ENCODE results near the gene CLEC18A. TPM values are rescaled to one million over a fixed set of nuclear protein-coding genes. Genes with fewer than 3 reads are reported as not detected.
"Not testable (repeated sequence)": the region's sequence is repeated elsewhere in the genome, so short reads cannot be mapped to it uniquely, and the experiment has no call there.

The CLEC18A gene
- total and polyA plus RNA-seq, 5 donors from 2014 or later: 0.14 to 2.9 TPM; not detected in 3

- not testable (repeated sequence) for H3K4me3 ChIP-seq (ENCODE audit: low read depth, low read length); H3K9me3 Mint-ChIP-seq; H3K27me3 Mint-ChIP-seq; H3K4me1 ChIP-seq (ENCODE audit: control insufficient read depth, insufficient read depth, low read length, poor library complexity, severe bottlenecking); DNase-seq; H3K27ac ChIP-seq (ENCODE audit: insufficient read depth, low read length, poor library complexity, severe bottlenecking); H3K27me3 ChIP-seq (ENCODE audit: control insufficient read depth, insufficient read depth, low read length); H3K9me3 ChIP-seq (ENCODE audit: control insufficient read depth in 2 of 2, low read length in 2 of 2); H3K4me3 Mint-ChIP-seq; H3K4me1 Mint-ChIP-seq; H3K36me3 Mint-ChIP-seq; H3K27ac Mint-ChIP-seq; H3K36me3 ChIP-seq (ENCODE audit: control insufficient read depth, insufficient read depth, low read length)
- peak in 1 of 2 donors; percentile 16 for ATAC-seq (ENCODE audit: low read depth in 2 of 2)
These were observed 14.0 kb downstream of the CLEC18A start for GRCh38 chr16:69964960-69965660.

GRCh38 chr16:69965661-69966054 lies 14.5 kb downstream of the CLEC18A start:
- H3K36me3 ChIP-seq (ENCODE audit: control insufficient read depth, insufficient read depth, low read length); ATAC-seq (ENCODE audit: low read depth in 2 of 2); H3K36me3 Mint-ChIP-seq; H3K27me3 ChIP-seq (ENCODE audit: control insufficient read depth, insufficient read depth, low read length); H3K4me3 ChIP-seq (ENCODE audit: low read depth, low read length); H3K4me1 Mint-ChIP-seq; H3K4me3 Mint-ChIP-seq; DNase-seq; H3K27ac Mint-ChIP-seq; H3K4me1 ChIP-seq (ENCODE audit: control insufficient read depth, insufficient read depth, low read length, poor library complexity, severe bottlenecking); H3K27ac ChIP-seq (ENCODE audit: insufficient read depth, low read length, poor library complexity, severe bottlenecking); H3K9me3 Mint-ChIP-seq; H3K9me3 ChIP-seq (ENCODE audit: control insufficient read depth in 2 of 2, low read length in 2 of 2); H3K27me3 Mint-ChIP-seq: not testable (repeated sequence)

- not testable (repeated sequence) for H3K36me3 Mint-ChIP-seq; H3K4me3 Mint-ChIP-seq; H3K9me3 ChIP-seq (ENCODE audit: control insufficient read depth in 2 of 2, low read length in 2 of 2); ATAC-seq (ENCODE audit: low read depth in 2 of 2); H3K27ac Mint-ChIP-seq; H3K27me3 Mint-ChIP-seq; H3K27me3 ChIP-seq (ENCODE audit: control insufficient read depth, insufficient read depth, low read length); H3K36me3 ChIP-seq (ENCODE audit: control insufficient read depth, insufficient read depth, low read length); DNase-seq; H3K27ac ChIP-seq (ENCODE audit: insufficient read depth, low read length, poor library complexity, severe bottlenecking); H3K4me1 Mint-ChIP-seq; H3K4me3 ChIP-seq (ENCODE audit: low read depth, low read length); H3K4me1 ChIP-seq (ENCODE audit: control insufficient read depth, insufficient read depth, low read length, poor library complexity, severe bottlenecking); H3K9me3 Mint-ChIP-seq
These were observed 16.6 kb downstream of the CLEC18A start for GRCh38 chr16:69967688-69968087.

- DNase-seq; H3K36me3 Mint-ChIP-seq; ATAC-seq (ENCODE audit: low read depth in 2 of 2): not testable (repeated sequence)
These were observed 17.0 kb downstream of the CLEC18A start for GRCh38 chr16:69968125-69968524.

GRCh38 chr16:69969657-69970056 lies 18.5 kb downstream of the CLEC18A start:
- not testable (repeated sequence) for H3K27me3 ChIP-seq (ENCODE audit: control insufficient read depth, insufficient read depth, low read length); H3K4me1 ChIP-seq (ENCODE audit: control insufficient read depth, insufficient read depth, low read length, poor library complexity, severe bottlenecking); H3K9me3 ChIP-seq (ENCODE audit: control insufficient read depth in 2 of 2, low read length in 2 of 2); ATAC-seq (ENCODE audit: low read depth in 2 of 2); H3K27me3 Mint-ChIP-seq; H3K4me3 Mint-ChIP-seq; H3K4me1 Mint-ChIP-seq; H3K27ac Mint-ChIP-seq; H3K4me3 ChIP-seq (ENCODE audit: low read depth, low read length); H3K36me3 ChIP-seq (ENCODE audit: control insufficient read depth, insufficient read depth, low read length); H3K9me3 Mint-ChIP-seq; H3K27ac ChIP-seq (ENCODE audit: insufficient read depth, low read length, poor library complexity, severe bottlenecking); DNase-seq; H3K36me3 Mint-ChIP-seq

More at GRCh38 chr16:69968125-69968524, 17.0 kb downstream of the CLEC18A start:
- H3K36me3 ChIP-seq (ENCODE audit: control insufficient read depth, insufficient read depth, low read length); H3K9me3 ChIP-seq (ENCODE audit: control insufficient read depth in 2 of 2, low read length in 2 of 2); H3K27ac ChIP-seq (ENCODE audit: insufficient read depth, low read length, poor library complexity, severe bottlenecking); H3K9me3 Mint-ChIP-seq; H3K4me3 ChIP-seq (ENCODE audit: low read depth, low read length); H3K27ac Mint-ChIP-seq; H3K4me1 ChIP-seq (ENCODE audit: control insufficient read depth, insufficient read depth, low read length, poor library complexity, severe bottlenecking); H3K27me3 ChIP-seq (ENCODE audit: control insufficient read depth, insufficient read depth, low read length); H3K4me3 Mint-ChIP-seq; H3K27me3 Mint-ChIP-seq; H3K4me1 Mint-ChIP-seq: not testable (repeated sequence)

- H3K9me3 ChIP-seq (ENCODE audit: control insufficient read depth in 2 of 2, low read length in 2 of 2); H3K27ac Mint-ChIP-seq; H3K4me3 Mint-ChIP-seq; H3K36me3 ChIP-seq (ENCODE audit: control insufficient read depth, insufficient read depth, low read length); H3K27ac ChIP-seq (ENCODE audit: insufficient read depth, low read length, poor library complexity, severe bottlenecking); H3K9me3 Mint-ChIP-seq; H3K36me3 Mint-ChIP-seq; DNase-seq; H3K4me1 ChIP-seq (ENCODE audit: control insufficient read depth, insufficient read depth, low read length, poor library complexity, severe bottlenecking); ATAC-seq (ENCODE audit: low read depth in 2 of 2); H3K4me3 ChIP-seq (ENCODE audit: low read depth, low read length); H3K4me1 Mint-ChIP-seq; H3K27me3 Mint-ChIP-seq; H3K27me3 ChIP-seq (ENCODE audit: control insufficient read depth, insufficient read depth, low read length): not testable (repeated sequence)
These were observed 21.0 kb downstream of the CLEC18A start for GRCh38 chr16:69972120-69972519.

GRCh38 chr16:69972935-69973334 lies 21.8 kb downstream of the CLEC18A start:
- not testable (repeated sequence) for H3K9me3 Mint-ChIP-seq; H3K4me3 ChIP-seq (ENCODE audit: low read depth, low read length); H3K36me3 ChIP-seq (ENCODE audit: control insufficient read depth, insufficient read depth, low read length); H3K27ac Mint-ChIP-seq; H3K36me3 Mint-ChIP-seq; H3K4me1 Mint-ChIP-seq; H3K9me3 ChIP-seq (ENCODE audit: control insufficient read depth in 2 of 2, low read length in 2 of 2); H3K4me1 ChIP-seq (ENCODE audit: control insufficient read depth, insufficient read depth, low read length, poor library complexity, severe bottlenecking); ATAC-seq (ENCODE audit: low read depth in 2 of 2); H3K27ac ChIP-seq (ENCODE audit: insufficient read depth, low read length, poor library complexity, severe bottlenecking); DNase-seq; H3K4me3 Mint-ChIP-seq; H3K27me3 ChIP-seq (ENCODE audit: control insufficient read depth, insufficient read depth, low read length); H3K27me3 Mint-ChIP-seq

- not testable (repeated sequence) for H3K9me3 ChIP-seq (ENCODE audit: control insufficient read depth in 2 of 2, low read length in 2 of 2); H3K27ac ChIP-seq (ENCODE audit: insufficient read depth, low read length, poor library complexity, severe bottlenecking); H3K4me3 ChIP-seq (ENCODE audit: low read depth, low read length); H3K36me3 ChIP-seq (ENCODE audit: control insufficient read depth, insufficient read depth, low read length); H3K9me3 Mint-ChIP-seq; H3K4me3 Mint-ChIP-seq; H3K27me3 ChIP-seq (ENCODE audit: control insufficient read depth, insufficient read depth, low read length); DNase-seq; H3K4me1 ChIP-seq (ENCODE audit: control insufficient read depth, insufficient read depth, low read length, poor library complexity, severe bottlenecking); ATAC-seq (ENCODE audit: low read depth in 2 of 2); H3K27me3 Mint-ChIP-seq; H3K27ac Mint-ChIP-seq; H3K4me1 Mint-ChIP-seq
- peaks cover 13% of the 10 kb centered on the region for H3K36me3 Mint-ChIP-seq
These were observed 34.1 kb downstream of the CLEC18A start for GRCh38 chr16:69985196-69985595.
